ENCODE results near the gene MSI2. TPM values are rescaled to one million over a fixed set of nuclear protein-coding genes. Genes with fewer than 3 reads are reported as not detected.

Gene MSI2
- total RNA-seq, 1 experiment from 2014 or later, result 13.8 TPM

GRCh38 chr17:57410169-57410568, 153.8 kb downstream of the MSI2 start:
- DNase-seq (ENCODE audit: low read depth), result no peak

- no peak for DNase-seq (ENCODE audit: low read depth)
These were observed 156.3 kb downstream of the MSI2 start for GRCh38 chr17:57412520-57413096.

- DNase-seq (ENCODE audit: low read depth), result no peak
These were observed 157.7 kb downstream of the MSI2 start for GRCh38 chr17:57413848-57414651.

GRCh38 chr17:57415751-57416207, 159.5 kb downstream of the MSI2 start:
- DNase-seq (ENCODE audit: low read depth), result no peak

- DNase-seq (ENCODE audit: low read depth), result no peak
These were observed 160.0 kb downstream of the MSI2 start for GRCh38 chr17:57416369-57416768.

GRCh38 chr17:57417956-57418355, 161.6 kb downstream of the MSI2 start:
- no peak for DNase-seq (ENCODE audit: low read depth)

GRCh38 chr17:57418463-57419246, 162.3 kb downstream of the MSI2 start:
- no peak for DNase-seq (ENCODE audit: low read depth)

GRCh38 chr17:57419940-57420550, 163.7 kb downstream of the MSI2 start:
- DNase-seq (ENCODE audit: low read depth), result no peak

GRCh38 chr17:57420734-57421717, 164.7 kb downstream of the MSI2 start:
- no peak for DNase-seq (ENCODE audit: low read depth)

GRCh38 chr17:57422574-57423164, 166.3 kb downstream of the MSI2 start:
- peak; percentile 61 for DNase-seq (ENCODE audit: low read depth)

- DNase-seq (ENCODE audit: low read depth), result no peak
These were observed 167.2 kb downstream of the MSI2 start for GRCh38 chr17:57423541-57423940.

GRCh38 chr17:57424273-57424672, 167.9 kb downstream of the MSI2 start:
- no peak for DNase-seq (ENCODE audit: low read depth)

- peak; percentile 67 for DNase-seq (ENCODE audit: low read depth)
These were observed 168.5 kb downstream of the MSI2 start for GRCh38 chr17:57424777-57425188.

GRCh38 chr17:57425431-57425830, 169.1 kb downstream of the MSI2 start:
- no peak for DNase-seq (ENCODE audit: low read depth)

- no peak for DNase-seq (ENCODE audit: low read depth)
These were observed 169.9 kb downstream of the MSI2 start for GRCh38 chr17:57425903-57426880.

GRCh38 chr17:57429966-57430365, 173.6 kb downstream of the MSI2 start:
- DNase-seq (ENCODE audit: low read depth), result no peak

- DNase-seq (ENCODE audit: low read depth), result no peak
These were observed 175.1 kb downstream of the MSI2 start for GRCh38 chr17:57431415-57431814.

- DNase-seq (ENCODE audit: low read depth), result no peak
These were observed 176.4 kb downstream of the MSI2 start for GRCh38 chr17:57432507-57433277.
